Activated CD8-positive, alpha-beta memory T cell treated with anti-CD3 and anti-CD28 coated beads, Interleukin-2, amount 50 U/mL, for 1 hour (primary cell): Measurements from ENCODE around the gene ANKH.
"Not testable (repeated sequence)": the region's sequence is repeated elsewhere in the genome, so short reads cannot be mapped to it uniquely, and the experiment has no call there.

Source experiments
- DNase-seq: peaks from one replicate; pipeline ENCODE4 v3.0.0-alpha.2; 2020; ENCODE audit errors: extremely low read depth

ANKH gene

GRCh38 chr5:14826714-14827113 is 44.9 kb downstream of the ANKH start:
- no peak for DNase-seq

DNA sequence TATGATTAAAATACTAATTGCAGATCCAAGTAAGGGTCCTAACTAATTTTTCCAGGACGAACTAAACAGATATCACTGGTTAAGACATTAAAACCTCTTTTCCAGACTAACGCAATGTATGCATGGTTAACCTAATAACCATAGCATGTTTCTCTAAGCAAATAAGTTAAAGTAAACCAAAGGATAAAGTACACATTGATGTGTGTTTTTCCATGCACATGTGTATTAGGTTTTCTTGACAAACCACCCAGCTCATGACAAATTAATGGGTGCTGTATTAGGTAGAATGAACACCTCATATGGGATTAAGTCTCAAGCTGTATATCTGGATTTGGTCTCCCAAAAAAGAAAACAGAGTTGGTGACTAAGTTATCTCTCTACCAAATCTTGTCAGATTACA is 45.6 kb downstream of the ANKH start:
- DNase-seq, result no peak

DNA sequence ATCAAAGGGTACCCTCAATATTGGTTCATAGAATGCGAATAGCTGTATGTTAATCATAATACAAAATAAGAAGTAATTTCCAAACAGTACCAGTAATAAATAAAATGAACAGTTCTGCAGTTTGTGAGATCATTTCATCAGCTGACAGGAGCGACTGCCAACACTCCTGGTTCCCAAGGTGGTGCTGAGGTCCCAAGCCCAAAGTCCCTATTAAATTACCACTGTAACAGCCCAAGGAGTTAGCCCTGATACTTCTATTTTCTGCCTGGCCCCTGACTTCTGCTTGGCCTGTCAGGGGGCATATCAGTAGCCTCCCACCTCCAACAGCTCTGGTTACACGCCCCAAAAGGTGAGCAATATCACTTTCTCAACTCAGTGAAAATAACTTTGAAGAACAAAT is 47.1 kb downstream of the ANKH start:
- DNase-seq, result no peak

GRCh38 chr5:14821100-14821845 is 50.3 kb downstream of the ANKH start:
- DNase-seq, result no peak

DNA sequence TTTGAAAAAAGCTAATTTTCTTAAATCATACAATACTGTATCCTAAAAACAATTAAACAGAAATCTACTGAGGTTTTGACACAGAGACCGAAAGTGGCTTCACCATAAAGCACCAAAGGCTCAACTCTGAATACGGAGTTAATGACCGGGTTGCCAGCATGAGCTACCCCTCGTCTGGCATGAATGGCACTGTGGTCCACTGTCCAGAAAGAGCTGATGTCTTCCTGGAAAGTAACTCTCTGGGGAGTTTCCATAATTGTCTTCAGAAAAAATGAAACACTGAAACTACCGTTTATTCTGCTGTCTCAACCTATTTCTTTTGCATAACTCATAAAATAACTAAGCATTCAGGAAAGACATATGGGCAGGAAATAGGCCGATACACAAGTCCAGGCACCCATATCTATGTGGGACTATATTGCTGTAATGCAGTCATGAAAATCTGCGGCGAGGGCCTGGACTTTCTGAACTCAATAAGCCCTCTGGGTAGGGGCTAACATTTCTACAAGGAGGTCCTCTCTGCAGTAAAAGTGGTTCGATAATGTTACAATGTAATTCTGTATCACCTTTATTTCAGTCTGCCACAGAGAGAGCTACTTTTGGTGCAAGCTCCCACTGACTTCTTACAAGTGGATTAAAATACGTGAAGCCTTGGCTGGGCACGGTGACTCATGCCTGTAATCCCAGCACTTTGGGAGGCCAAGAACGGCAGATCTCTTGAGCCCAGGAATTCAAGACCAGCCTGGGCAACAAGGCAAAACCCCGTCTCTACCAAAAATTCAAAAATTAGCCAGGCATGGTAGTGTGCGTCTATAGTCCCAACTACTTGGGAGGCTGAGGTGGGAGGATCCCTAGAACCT is 52.4 kb downstream of the ANKH start:
- DNase-seq, result no peak

DNA sequence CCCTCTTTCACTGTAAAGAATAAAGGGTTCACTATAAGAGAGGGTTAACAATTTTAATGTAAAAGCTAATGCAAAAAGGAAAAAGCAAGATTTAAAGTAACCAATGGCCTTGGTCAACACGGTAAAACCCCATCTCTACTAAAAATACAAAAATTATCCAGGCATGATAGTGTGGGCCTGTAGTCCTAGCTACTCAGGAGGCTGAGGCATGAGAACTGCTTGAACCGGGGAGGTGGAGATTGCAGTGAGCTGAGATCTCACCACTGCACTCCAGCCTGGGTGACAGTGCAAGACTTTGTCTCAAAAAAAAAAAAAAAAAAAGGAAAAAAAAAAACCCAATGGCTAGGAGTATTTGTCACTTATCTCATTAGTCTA is 53.8 kb downstream of the ANKH start:
- DNase-seq, result not testable (repeated sequence)

- DNase-seq, result no peak
Observed at GRCh38 chr5:14816999-14817761, 54.4 kb downstream of the ANKH start.

DNA sequence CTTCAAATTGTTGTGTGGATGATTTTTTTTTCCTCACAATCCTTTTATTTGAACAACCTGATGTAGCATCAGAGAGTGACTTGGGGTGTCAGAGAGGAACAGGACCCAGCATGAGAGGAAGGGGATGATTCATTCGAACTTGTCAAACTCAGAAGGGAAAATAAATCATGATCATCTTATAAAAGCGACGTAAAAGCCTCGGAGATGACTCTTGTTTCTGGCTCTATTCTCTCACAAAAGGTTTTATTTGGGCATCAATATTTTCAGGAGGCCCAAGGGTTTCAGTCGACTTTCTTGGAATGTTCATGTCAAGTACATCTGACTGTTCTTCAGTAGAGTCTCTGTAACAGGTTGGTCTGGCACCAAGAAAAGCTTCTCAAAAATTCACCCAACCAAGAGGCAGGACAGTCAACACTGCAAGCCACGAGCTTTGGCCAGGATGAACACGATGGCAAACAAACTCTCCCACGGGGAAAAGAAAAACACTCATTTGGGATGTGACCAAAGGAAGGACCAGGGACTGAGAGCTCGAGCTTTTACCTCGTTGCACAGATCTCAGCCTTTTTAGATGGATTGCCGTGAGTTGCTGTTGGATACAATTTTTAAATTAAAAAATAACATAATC is 55.1 kb downstream of the ANKH start:
- DNase-seq, result no peak

- DNase-seq, result no peak
Observed at GRCh38 chr5:14813747-14814146, 57.8 kb downstream of the ANKH start.

DNA sequence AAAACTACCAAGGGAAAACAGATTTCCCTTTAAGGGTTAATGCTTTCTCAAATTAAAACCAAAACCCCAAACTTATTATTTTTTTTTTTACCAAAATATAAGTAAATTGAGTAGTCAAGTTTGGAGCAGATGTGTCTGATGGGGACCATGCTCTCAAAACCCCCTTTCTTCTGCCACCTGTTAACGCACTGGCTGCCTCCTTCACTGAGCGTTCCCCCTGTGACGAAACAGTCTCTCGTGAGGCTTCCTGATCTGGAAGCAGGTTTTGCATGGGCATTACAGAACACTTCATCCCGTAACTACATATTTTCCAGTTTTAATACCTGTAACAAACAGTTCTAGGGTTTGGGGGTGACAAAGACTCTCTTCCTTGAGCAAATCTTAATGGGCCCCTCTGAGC is 59.4 kb downstream of the ANKH start:
- DNase-seq, result no peak

DNA sequence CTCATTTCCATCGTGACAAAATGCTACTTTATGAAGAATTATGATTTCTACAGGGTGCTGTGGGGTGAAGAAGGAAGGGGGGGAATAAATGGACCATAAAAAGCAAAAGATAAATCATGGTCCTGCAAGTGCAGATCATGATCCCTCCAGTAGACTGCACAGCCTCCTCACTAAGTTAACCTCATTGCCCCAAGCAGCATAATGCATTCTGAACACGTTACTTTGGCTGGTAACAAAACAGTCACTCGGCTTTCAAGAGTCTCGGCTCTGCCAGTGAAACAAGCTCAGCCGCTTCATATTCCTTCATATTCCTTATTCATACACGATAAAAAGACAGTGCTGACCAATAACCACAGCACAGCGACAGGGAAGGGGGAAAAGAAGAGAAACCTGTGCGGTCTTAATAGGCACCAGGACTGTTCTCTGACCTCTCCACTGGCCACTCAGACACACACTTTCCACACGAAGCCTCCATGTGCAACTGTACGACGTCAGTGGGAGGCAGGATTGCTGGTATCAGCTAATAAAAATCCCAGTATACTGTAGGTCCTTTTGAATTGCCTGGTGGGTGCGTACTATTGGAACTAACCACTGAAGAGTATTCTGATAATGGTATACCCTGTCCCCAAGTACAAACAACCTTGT is 60.5 kb downstream of the ANKH start:
- DNase-seq, result no peak

DNA sequence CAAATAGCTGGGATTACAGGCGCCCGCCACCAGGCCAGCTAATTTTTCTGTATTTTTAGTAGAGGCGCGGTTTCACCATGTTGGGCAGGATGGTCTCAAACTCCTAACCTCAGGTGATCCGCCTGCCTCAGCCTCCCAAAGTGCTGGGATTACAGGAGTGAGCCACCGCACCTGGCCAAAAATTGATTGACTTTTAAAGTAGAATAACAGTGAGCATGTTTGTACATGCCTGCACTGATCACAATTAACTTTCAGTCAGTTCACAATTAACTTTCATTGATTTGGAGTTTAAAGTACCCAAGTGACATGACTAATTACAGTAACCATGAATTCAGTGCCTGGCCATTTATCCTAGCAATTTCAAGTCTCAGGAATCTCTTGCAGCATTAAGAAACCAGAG is 61.3 kb downstream of the ANKH start:
- no peak for DNase-seq

GRCh38 chr5:14809369-14810155 is 62.0 kb downstream of the ANKH start:
- DNase-seq, result peak; percentile 60

DNA sequence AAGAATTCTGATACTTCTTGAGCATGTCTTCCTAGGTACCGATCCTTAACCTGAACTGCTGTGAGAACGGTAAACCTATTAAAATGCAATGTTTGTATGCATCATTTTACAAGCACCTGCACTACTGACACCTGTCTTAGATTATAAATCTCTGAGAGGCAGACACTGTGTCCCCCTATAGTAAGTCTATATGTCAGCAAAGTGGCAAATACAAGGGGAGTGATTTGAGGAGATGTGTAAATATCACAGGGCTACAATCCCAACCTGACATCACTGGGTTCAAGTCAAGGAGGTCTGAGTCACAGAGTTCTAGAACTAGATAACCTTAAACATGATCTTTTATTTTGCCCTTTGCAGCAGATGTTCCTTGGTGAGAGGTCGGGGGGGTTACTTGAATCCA is 64.1 kb downstream of the ANKH start:
- no peak for DNase-seq

DNA sequence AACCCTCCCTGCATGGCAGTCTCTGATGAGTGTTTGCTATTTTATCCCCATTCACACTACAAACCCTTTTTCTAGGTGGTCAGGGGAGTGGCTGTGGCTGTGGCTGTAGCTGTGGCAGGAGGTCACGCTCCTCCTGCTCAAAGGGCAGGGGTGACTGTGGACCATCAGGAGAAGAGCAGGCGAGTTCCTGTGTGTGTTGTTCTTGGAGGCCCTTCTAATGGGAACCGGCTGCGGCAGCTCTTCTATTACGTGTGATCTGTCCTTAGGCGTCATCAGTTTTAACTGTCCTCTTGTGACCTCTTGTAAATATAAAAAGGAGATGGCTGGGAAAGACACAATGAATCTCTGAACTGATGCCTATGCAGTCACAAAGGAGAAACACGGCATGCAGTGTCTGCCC is 65.1 kb downstream of the ANKH start:
- no peak for DNase-seq

- DNase-seq, result no peak
Observed at GRCh38 chr5:14802541-14802940, 69.0 kb downstream of the ANKH start.

- no peak for DNase-seq
Observed at GRCh38 chr5:14801792-14802191, 69.8 kb downstream of the ANKH start.

DNA sequence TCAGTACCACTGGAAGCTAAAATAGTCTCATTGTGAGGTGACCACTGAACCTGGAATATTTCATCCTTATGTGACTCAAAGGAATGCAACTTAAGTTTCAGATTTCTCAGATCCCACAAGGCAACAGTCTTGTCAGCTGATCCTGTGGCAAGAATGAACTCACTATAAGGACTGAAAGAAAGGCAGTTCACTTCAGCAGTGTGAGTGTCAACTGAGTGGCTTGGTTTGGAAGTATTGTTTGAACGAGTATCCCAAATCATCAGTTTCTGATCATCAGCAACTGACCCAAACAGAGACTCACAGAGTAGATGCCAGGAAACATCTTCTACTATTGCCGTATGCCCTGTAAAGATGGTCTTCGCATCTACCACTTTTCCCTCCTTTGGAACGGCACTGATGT is 74.2 kb downstream of the ANKH start:
- not testable (repeated sequence) for DNase-seq

DNA sequence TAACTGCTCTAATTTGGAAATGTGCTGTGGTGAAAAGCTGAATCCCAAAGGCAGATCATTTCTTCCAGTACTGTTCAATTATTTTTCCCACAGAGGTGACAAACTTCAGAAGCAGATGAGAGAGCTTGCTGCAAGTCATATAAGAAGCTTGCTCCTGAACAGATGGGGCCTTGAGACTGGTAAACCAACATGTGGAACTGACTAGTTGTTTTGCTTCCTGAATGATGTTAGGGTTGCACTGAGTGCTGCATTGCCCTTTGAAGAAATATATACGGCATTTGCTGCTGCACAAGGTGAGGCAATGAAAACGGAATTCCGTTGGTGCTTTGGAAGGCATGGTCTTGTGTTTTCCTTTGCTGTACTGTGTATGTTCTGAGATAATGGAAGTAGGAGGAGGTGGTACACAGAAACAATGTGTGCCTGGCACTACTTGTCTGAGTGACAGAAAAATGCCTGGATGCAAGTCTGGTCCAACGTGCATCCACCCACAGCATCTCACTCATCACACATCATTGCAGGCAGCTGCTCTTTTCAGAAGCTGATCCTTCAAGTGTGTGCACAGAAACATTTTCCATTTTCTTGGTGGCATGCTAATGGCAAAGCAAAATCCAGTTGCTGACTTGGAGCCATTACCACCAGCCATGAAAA is 76.9 kb downstream of the ANKH start:
- no peak for DNase-seq

DNA sequence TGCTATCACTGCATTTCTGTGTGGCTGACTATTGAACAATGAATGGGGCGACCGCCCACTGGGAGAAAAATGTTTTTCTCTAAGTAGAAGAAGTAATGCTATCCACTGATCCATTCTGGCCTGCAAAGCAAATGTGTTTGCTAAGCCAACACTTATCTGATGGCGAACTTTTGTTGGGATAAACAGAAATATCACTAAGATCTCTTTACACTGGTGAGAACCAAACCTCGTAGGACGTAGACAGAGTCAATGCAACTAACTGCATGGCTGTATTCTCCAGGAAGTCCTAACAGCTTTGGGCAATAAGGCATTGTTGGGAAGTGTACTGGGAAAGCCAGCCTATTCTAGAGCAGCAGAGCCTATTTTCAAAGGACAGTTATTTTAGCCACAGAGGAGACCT is 77.7 kb downstream of the ANKH start:
- no peak for DNase-seq
